WTC11 (cell line): ENCODE measurements around the gene IQCE. TPM values are rescaled to one million over a fixed set of nuclear protein-coding genes. Genes with fewer than 3 reads are reported as not detected.
A peak's percentile ranks its signal among the peaks of the same experiment; 100 is the strongest.

Experiments
- ATAC-seq: fragments of 200-7000 bp; cut with Tn5 transposase; 2 replicates; pipeline ENCODE4 v1.10.0; 2021; ENCODE audit warnings: mild to moderate bottlenecking, moderate library complexity
- CTCF ChIA-PET: fragments of 300-600 bp; sonication (Branson Sonifier 250); formaldehyde crosslinking; loops from one replicate; lab custom pipeline; 2021; ENCODE audit warnings: antibody characterized with exemption; lab: Charles Lee
- POLR2A ChIA-PET: fragments of 350-600 bp; sonication (Branson Sonifier 250); formaldehyde crosslinking; loops from one replicate; lab custom pipeline; 2021; ENCODE audit warnings: antibody characterized with exemption; lab: Charles Lee
- DNase-seq: peaks from one replicate; pipeline ENCODE4 v3.0.0; 2021; ENCODE audit warnings: low spot score
- H3K27ac Mint-ChIP-seq: 2 replicates; pipeline ENCODE4 v1.8.0; 2021; ENCODE audit warnings: mixed read lengths
- H3K27me3 Mint-ChIP-seq: 2 replicates; pipeline ENCODE4 v1.8.0; 2021; ENCODE audit warnings: low read depth, mild to moderate bottlenecking, moderate library complexity, mixed read lengths
- H3K36me3 Mint-ChIP-seq: 2 replicates; pipeline ENCODE4 v1.8.0; 2021; ENCODE audit warnings: mixed read lengths
- H3K4me1 Mint-ChIP-seq: 2 replicates; pipeline ENCODE4 v1.8.0; 2022; ENCODE audit warnings: mixed read lengths
- H3K4me3 Mint-ChIP-seq: 2 replicates; pipeline ENCODE4 v1.8.0; 2021; ENCODE audit warnings: mild to moderate bottlenecking, moderate library complexity, mixed read lengths
- H3K9me3 Mint-ChIP-seq: 2 replicates; pipeline ENCODE4 v1.8.0; 2021; ENCODE audit warnings: mixed read lengths
- CBFB ChIP-seq: sonication (generic); formaldehyde crosslinking; IDR thresholded peaks from 2 replicates; pipeline ENCODE4 v1.8.1; 2022; ENCODE audit warnings: mild to moderate bottlenecking, low read depth, missing genetic modification reagents
- ELF4 ChIP-seq: sonication (generic); formaldehyde crosslinking; IDR thresholded peaks from 2 replicates; pipeline ENCODE4 v1.8.1; 2022; ENCODE audit warnings: low read depth, mild to moderate bottlenecking, moderate library complexity, missing genetic modification reagents
- ETV6 ChIP-seq: sonication (generic); formaldehyde crosslinking; IDR thresholded peaks from 2 replicates; pipeline ENCODE4 v1.8.1; 2022; ENCODE audit warnings: mild to moderate bottlenecking, missing genetic modification reagents
- FOXK1 ChIP-seq: sonication (generic); formaldehyde crosslinking; IDR thresholded peaks from 2 replicates; pipeline ENCODE4 v1.8.0; 2022; ENCODE audit warnings: mild to moderate bottlenecking, moderate library complexity, missing genetic modification reagents
- HMGXB4 ChIP-seq: sonication (generic); formaldehyde crosslinking; IDR thresholded peaks from 2 replicates; pipeline ENCODE4 v1.8.1; 2023; ENCODE audit warnings: mild to moderate bottlenecking, moderate library complexity, missing genetic modification reagents
- JUN ChIP-seq: sonication (generic); formaldehyde crosslinking; IDR thresholded peaks from 2 replicates; pipeline ENCODE4 v1.8.0; 2023; ENCODE audit warnings: mild to moderate bottlenecking, missing genetic modification reagents
- NFATC4 ChIP-seq: fragments of 250-450 bp; sonication (Bioruptor Pico); IDR thresholded peaks from 2 replicates; pipeline ENCODE4 v1.9.0; 2021; ENCODE audit warnings: mild to moderate bottlenecking
- PRDM15 ChIP-seq: sonication (generic); formaldehyde crosslinking; IDR thresholded peaks from 2 replicates; pipeline ENCODE4 v1.8.0; 2022; ENCODE audit warnings: missing genetic modification reagents
- SP1 ChIP-seq: sonication (generic); formaldehyde crosslinking; conservative IDR thresholded peaks from 2 replicates; pipeline ENCODE4 v1.8.1; 2022; ENCODE audit warnings: missing genetic modification reagents
- TEAD1 ChIP-seq: sonication (generic); formaldehyde crosslinking; IDR thresholded peaks from 2 replicates; pipeline ENCODE4 v1.8.0; 2022; ENCODE audit warnings: mild to moderate bottlenecking, missing genetic modification reagents
- total RNA-seq: library from RNA; stranded (reverse); gene quantifications from 3 replicates; pipeline ENCODE4 v1.2.3, GENCODE V29; 2021
- TF ChIP-seq, protein P1 (sequence below): sonication (generic); formaldehyde crosslinking; IDR thresholded peaks from 2 replicates; pipeline ENCODE4 v1.8.1; 2023; ENCODE audit warnings: mild to moderate bottlenecking, missing genetic modification reagents, borderline replicate concordance
- TF ChIP-seq, protein P2 (sequence below): sonication (generic); formaldehyde crosslinking; IDR thresholded peaks from 2 replicates; pipeline ENCODE4 v1.8.0; 2022; ENCODE audit warnings: mild to moderate bottlenecking, missing genetic modification reagents
- TF ChIP-seq, protein P3 (sequence below): sonication (generic); formaldehyde crosslinking; IDR thresholded peaks from 2 replicates; pipeline ENCODE4 v1.8.1; 2023; ENCODE audit warnings: mild to moderate bottlenecking, missing genetic modification reagents
- TF ChIP-seq, protein P4 (sequence below): sonication (generic); formaldehyde crosslinking; IDR thresholded peaks from 2 replicates; pipeline ENCODE4 v1.8.0; 2022; ENCODE audit warnings: mild to moderate bottlenecking, missing genetic modification reagents

Gene IQCE
- total RNA-seq, 1 experiment from 2014 or later = 4.4 TPM

GRCh38 chr7:2555121-2556052, 3.4 kb upstream of the IQCE start, which contains the start of gene BRAT1:
Gene BRAT1 (minus strand): TSS chr7:2555524. CDS start chr7:2554431, 1,093 bp downstream.
- no peak for TF ChIP-seq CBFB (CRISPR knock-in tag)
- TF ChIP-seq ETV6 = peak; percentile 75
- TF ChIP-seq JUN (CRISPR knock-in tag) = peak; percentile 9; the same call in 1 of the 2 replicates
- no peak for TF ChIP-seq TEAD1 (CRISPR knock-in tag)
- TF ChIP-seq, protein P1, sequence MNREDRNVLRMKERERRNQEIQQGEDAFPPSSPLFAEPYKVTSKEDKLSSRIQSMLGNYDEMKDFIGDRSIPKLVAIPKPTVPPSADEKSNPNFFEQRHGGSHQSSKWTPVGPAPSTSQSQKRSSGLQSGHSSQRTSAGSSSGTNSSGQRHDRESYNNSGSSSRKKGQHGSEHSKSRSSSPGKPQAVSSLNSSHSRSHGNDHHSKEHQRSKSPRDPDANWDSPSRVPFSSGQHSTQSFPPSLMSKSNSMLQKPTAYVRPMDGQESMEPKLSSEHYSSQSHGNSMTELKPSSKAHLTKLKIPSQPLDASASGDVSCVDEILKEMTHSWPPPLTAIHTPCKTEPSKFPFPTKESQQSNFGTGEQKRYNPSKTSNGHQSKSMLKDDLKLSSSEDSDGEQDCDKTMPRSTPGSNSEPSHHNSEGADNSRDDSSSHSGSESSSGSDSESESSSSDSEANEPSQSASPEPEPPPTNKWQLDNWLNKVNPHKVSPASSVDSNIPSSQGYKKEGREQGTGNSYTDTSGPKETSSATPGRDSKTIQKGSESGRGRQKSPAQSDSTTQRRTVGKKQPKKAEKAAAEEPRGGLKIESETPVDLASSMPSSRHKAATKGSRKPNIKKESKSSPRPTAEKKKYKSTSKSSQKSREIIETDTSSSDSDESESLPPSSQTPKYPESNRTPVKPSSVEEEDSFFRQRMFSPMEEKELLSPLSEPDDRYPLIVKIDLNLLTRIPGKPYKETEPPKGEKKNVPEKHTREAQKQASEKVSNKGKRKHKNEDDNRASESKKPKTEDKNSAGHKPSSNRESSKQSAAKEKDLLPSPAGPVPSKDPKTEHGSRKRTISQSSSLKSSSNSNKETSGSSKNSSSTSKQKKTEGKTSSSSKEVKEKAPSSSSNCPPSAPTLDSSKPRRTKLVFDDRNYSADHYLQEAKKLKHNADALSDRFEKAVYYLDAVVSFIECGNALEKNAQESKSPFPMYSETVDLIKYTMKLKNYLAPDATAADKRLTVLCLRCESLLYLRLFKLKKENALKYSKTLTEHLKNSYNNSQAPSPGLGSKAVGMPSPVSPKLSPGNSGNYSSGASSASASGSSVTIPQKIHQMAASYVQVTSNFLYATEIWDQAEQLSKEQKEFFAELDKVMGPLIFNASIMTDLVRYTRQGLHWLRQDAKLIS (CRISPR knock-in tag) = no peak
- no peak for TF ChIP-seq NFATC4 (CRISPR knock-in tag)
- TF ChIP-seq HMGXB4 (CRISPR knock-in tag) = 0 out of 2 replicates have a peak, but pooled peaks have one; percentile 12
- peak; percentile 46 for TF ChIP-seq FOXK1 (CRISPR knock-in tag)
- TF ChIP-seq, protein P2, sequence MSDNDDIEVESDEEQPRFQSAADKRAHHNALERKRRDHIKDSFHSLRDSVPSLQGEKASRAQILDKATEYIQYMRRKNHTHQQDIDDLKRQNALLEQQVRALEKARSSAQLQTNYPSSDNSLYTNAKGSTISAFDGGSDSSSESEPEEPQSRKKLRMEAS = peak; percentile 38; the same call in 1 of the 2 replicates
- TF ChIP-seq, protein P3, sequence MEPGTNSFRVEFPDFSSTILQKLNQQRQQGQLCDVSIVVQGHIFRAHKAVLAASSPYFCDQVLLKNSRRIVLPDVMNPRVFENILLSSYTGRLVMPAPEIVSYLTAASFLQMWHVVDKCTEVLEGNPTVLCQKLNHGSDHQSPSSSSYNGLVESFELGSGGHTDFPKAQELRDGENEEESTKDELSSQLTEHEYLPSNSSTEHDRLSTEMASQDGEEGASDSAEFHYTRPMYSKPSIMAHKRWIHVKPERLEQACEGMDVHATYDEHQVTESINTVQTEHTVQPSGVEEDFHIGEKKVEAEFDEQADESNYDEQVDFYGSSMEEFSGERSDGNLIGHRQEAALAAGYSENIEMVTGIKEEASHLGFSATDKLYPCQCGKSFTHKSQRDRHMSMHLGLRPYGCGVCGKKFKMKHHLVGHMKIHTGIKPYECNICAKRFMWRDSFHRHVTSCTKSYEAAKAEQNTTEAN = no peak
- TF ChIP-seq ELF4 (CRISPR knock-in tag) = no peak
- TF ChIP-seq PRDM15 (CRISPR knock-in tag) = peak; percentile 62
- TF ChIP-seq, protein P4, sequence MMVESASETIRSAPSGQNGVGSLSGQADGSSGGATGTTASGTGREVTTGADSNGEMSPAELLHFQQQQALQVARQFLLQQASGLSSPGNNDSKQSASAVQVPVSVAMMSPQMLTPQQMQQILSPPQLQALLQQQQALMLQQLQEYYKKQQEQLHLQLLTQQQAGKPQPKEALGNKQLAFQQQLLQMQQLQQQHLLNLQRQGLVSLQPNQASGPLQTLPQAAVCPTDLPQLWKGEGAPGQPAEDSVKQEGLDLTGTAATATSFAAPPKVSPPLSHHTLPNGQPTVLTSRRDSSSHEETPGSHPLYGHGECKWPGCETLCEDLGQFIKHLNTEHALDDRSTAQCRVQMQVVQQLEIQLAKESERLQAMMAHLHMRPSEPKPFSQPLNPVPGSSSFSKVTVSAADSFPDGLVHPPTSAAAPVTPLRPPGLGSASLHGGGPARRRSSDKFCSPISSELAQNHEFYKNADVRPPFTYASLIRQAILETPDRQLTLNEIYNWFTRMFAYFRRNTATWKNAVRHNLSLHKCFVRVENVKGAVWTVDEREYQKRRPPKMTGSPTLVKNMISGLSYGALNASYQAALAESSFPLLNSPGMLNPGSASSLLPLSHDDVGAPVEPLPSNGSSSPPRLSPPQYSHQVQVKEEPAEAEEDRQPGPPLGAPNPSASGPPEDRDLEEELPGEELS = peak; percentile 63; the same call in 1 of the 2 replicates
- peak; percentile 90 for TF ChIP-seq SP1 (CRISPR knock-in tag)
- Mint-ChIP-seq H3K9me3 (no peaks in the 10 kb centered on the region), H3K27ac (peak within 1 kb of the TSS; percentile 93), H3K4me1 (peaks cover 12% of the 10 kb centered on the region), H3K36me3 (peaks cover 24% of the 10 kb centered on the region), H3K4me3 (peak within 1 kb of the TSS; percentile 82), H3K27me3 (no peaks in the 10 kb centered on the region)
- peak; percentile 99 for DNase-seq
- ChIA-PET POLR2A (interaction anchor here (0.7 to 0.9 kb wide), 3 partner anchors 23 to 56 kb away, joined by 3 to 7 read pairs (median 4); no protein-coding TSS in a partner anchor), CTCF (interaction anchor here (0.5 to 2.1 kb wide), 29 partner anchors 12 to 207 kb away, joined by 3 to 15 read pairs (median 4); partner anchors contain the start of gene TTYH3)
- peak; percentile 90 for ATAC-seq
